NB4 (cell line): ENCODE measurements around the gene CCDC7.
"Not testable (repeated sequence)": the region's sequence is repeated elsewhere in the genome, so short reads cannot be mapped to it uniquely, and the experiment has no call there.

ENCODE experiments used
- CTCF ChIP-seq: IDR thresholded peaks from one replicate; pipeline ENCODE4 v1.5.1; 2012; ENCODE audit warnings: low read depth, low read length
- POLR2A ChIP-seq: IDR thresholded peaks from 2 replicates; pipeline ENCODE4 v1.6.1; 2011; ENCODE audit warnings: mild to moderate bottlenecking; ENCODE audit not compliant: insufficient read length; ENCODE audit errors: extremely low read depth

GRCh38 chr10:32754900-32755299 is 309.0 kb downstream of the CCDC7 start:
- TF ChIP-seq CTCF, POLR2A: not testable (repeated sequence)
